Activated T-cell treated with anti-CD3 and anti-CD28 coated beads, Interleukin-2, amount 50 U/mL, for 4 hours (primary cell): ENCODE results near the gene TBRG4. TPM values are rescaled to one million over a fixed set of nuclear protein-coding genes. Genes with fewer than 3 reads are reported as not detected.

Source experiments
- ATAC-seq, 2 donors: fragments of 200-7000 bp; cut with Tn5 transposase; one replicate each; pipeline ENCODE4 v1.10.0; 2021
- DNase-seq: peaks from one replicate; pipeline ENCODE4 v3.0.0-alpha.2; 2020
- H3K27me3 Mint-ChIP-seq: one replicate; pipeline ENCODE4 v1.8.0; 2021; ENCODE audit warnings: low read depth, mixed read lengths
- H3K36me3 Mint-ChIP-seq: one replicate; pipeline ENCODE4 v1.8.0; 2022; ENCODE audit warnings: mixed read lengths; ENCODE audit not compliant: insufficient read depth
- H3K4me1 Mint-ChIP-seq: one replicate; pipeline ENCODE4 v1.8.0; 2021; ENCODE audit warnings: low read depth, mixed read lengths
- H3K4me3 Mint-ChIP-seq: one replicate; pipeline ENCODE4 v1.8.0; 2021; ENCODE audit warnings: mild to moderate bottlenecking, moderate library complexity, mixed read lengths
- H3K9me3 Mint-ChIP-seq: one replicate; pipeline ENCODE4 v1.8.0; 2021; ENCODE audit warnings: mixed read lengths
- total RNA-seq, 3 donors: library from RNA; stranded (reverse); gene quantifications; one replicate each; pipeline ENCODE4 v1.2.1, GENCODE V29; 2021

Gene TBRG4
- total RNA-seq, 3 donors from 2014 or later = 206 to 236 (median 233) TPM

DNA sequence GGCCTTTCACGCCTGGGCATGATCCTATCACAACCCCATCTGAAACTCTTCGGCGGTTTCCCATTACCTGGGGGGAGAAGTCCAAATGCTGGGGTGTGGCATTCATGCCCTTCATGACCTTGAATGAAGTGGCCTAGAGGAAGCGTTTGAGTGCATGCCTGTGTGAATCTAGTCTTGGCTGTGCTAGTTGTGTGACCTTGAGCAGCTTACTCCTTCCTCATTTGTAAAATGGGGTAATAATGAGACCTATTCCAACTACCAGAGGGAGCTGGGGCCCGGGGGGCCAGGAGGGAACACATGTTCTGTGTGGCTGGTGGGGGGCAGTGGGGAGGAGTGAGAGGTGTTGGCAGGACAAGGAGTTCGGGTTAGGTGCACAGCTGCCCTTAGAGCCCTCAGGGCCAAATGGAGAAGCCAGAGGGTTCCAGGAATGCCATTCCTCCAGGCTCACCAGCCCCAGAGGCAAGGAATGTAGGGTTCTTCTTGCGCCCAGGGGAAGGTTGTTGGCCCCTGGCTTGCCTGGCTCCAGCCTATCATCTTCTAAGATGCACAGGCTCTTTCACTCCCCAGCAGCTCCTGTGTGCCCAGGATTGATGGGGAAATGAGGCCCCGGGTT is 21.3 kb upstream of the TBRG4 start:
- Mint-ChIP-seq H3K27me3 (no peaks in the 10 kb centered on the region), H3K36me3 (no peaks in the 10 kb centered on the region), H3K4me3 (no peak overlapping the region), H3K9me3 (no peaks in the 10 kb centered on the region), H3K4me1 (peaks cover 7% of the 10 kb centered on the region)
- ATAC-seq = no peak
- DNase-seq = no peak

DNA sequence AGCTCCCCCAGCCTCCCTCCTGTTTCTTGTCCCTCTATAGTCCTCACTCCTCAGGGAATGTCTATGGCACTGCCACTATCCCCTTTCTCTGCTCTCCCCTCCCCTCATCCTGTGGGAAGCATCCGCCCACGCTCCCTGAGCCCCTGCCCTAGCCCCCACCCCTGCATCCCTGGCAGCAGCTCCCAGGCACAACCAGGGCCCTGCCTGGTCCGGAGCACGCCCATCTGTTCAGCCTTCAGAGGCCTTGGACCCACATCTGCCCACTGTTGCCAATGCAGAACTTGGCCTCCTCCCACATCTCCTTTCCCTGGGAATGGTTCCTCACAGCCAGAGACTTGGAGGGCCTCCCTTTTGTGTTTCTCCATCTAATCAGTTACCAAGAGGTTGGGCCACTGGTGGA is 20.4 kb upstream of the TBRG4 start:
- Mint-ChIP-seq H3K9me3 (no peaks in the 10 kb centered on the region), H3K36me3 (no peaks in the 10 kb centered on the region), H3K4me1 (peaks cover 7% of the 10 kb centered on the region), H3K27me3 (no peaks in the 10 kb centered on the region), H3K4me3 (no peak overlapping the region)
- no peak for ATAC-seq
- DNase-seq = no peak

DNA sequence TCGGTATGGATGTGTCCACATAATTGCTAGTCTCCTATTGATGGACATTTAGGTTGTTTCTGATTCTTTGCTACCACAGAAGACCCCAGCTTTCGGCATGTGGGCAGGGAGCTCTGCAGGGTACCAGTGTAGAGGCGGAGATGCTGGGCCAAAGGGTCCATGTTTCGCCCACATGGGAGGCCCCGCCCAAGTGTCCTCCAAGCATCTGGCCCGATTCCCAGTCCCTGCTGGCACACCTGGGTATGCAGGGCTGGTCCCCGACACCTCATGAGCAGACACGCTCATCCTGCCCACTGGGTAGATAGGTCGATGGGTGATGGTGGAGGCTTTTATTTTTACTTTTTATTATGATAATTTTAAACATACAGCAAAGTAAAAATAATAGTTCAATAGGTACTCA is 19.4 kb upstream of the TBRG4 start:
- Mint-ChIP-seq H3K36me3 (no peaks in the 10 kb centered on the region), H3K4me1 (peaks cover 3% of the 10 kb centered on the region), H3K9me3 (no peaks in the 10 kb centered on the region), H3K27me3 (no peaks in the 10 kb centered on the region), H3K4me3 (no peak overlapping the region)
- ATAC-seq (no peak), DNase-seq (no peak)

DNA sequence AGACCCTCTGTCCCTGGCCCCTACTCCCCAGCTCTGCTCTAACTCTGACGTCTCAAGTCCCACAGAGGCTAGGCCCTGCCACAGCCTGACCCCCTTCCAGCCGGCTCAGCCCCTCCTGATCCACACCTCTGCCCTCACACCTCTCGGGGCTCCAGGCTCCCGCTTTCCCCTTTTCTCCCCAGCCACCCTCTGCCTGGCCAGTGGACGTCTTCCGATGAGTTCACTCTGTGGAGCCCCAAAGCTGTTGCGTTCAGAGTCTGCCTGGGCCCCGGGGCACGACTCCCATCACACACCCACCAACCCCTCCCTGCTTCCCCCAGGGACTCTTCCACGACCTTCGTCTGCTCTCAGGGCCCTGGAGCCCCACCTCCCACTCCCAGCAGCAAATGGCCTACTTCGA is 18.4 kb upstream of the TBRG4 start:
- DNase-seq (no peak), ATAC-seq (no peak)
- no peaks in the 10 kb centered on the region for H3K27me3 Mint-ChIP-seq
- no peaks in the 10 kb centered on the region for H3K9me3 Mint-ChIP-seq
- H3K36me3 Mint-ChIP-seq = no peaks in the 10 kb centered on the region
- no peak overlapping the region for H3K4me3 Mint-ChIP-seq
- no peaks in the 10 kb centered on the region for H3K4me1 Mint-ChIP-seq

DNA sequence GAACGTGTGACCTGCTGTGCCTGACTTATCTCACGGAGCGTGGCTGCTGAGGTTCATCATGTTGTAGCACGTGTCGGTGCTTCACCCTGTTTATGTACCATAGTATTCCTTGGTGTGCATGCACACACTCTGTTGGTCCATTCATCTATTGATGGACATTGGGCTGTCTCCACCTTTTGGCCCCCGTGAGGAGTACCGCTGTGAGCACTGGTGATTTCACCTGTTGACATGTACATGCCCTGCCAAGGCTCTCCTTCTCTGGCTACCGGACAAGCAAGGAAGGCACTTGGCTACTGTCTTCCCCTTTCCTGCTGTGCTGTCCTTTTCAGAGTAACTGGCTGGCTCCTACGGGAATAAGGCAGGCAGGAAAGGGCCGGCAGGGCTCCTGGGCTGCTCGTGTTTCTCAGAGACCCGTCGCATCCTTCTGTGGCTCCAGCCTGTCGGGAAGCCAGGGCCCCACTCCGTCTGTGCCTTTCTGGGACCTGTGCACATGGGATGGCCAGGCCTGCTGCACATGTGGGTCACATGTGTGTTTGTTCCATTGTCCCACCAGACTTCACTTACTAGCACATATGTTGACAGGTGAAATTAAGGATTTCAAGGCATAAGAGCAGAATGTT is 17.8 kb upstream of the TBRG4 start:
- ATAC-seq (no peak), DNase-seq (no peak)
- Mint-ChIP-seq H3K9me3 (no peaks in the 10 kb centered on the region), H3K4me1 (no peaks in the 10 kb centered on the region), H3K4me3 (no peak overlapping the region), H3K36me3 (no peaks in the 10 kb centered on the region), H3K27me3 (no peaks in the 10 kb centered on the region)

DNA sequence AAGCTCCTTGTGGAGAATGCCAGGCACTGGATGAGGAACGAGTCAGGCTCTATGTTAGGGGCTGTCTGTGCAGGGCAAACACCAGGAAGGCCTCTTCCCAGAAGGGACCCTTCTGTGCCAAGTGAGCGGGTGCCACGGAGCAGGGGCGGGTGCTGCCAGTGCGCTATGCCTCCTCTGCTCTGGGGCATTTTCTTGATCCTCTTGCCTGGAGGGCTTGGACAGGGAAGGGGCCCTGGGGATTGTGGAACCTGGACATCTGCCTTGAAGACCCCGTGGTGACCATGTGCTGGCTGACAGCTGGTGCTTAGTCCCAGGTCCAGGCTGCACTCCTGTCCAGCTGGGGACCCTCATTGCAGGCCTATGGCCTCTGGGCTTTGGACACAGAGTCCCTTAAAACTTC is 15.4 kb upstream of the TBRG4 start:
- Mint-ChIP-seq H3K9me3 (no peaks in the 10 kb centered on the region), H3K36me3 (no peaks in the 10 kb centered on the region), H3K27me3 (no peaks in the 10 kb centered on the region), H3K4me3 (no peak overlapping the region), H3K4me1 (peaks cover 18% of the 10 kb centered on the region)
- DNase-seq (no peak), ATAC-seq (no peak)

DNA sequence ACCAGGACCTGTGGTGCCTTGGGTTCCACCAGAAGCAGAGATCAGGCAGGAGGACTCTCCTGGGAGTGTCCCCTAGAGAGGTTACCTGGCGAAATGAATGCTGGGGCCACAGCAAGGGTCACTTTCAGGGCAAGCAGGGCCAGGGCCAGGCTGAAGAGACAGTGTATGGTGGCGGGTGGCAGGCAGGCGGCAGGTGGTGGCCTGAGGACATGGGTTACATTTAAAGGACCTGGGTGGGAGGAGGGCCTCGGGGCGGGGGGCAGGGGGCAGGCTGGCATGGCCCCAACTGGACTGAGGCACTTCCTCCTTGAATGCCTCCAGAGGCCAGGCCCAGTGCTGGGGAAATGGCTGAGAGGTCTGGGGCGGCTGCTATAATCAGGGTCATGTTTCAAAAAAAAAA is 14.7 kb upstream of the TBRG4 start:
- Mint-ChIP-seq H3K4me3 (no peak overlapping the region), H3K4me1 (peaks cover 18% of the 10 kb centered on the region), H3K27me3 (no peaks in the 10 kb centered on the region), H3K9me3 (no peaks in the 10 kb centered on the region), H3K36me3 (no peaks in the 10 kb centered on the region)
- no peak for DNase-seq
- ATAC-seq = no peak

DNA sequence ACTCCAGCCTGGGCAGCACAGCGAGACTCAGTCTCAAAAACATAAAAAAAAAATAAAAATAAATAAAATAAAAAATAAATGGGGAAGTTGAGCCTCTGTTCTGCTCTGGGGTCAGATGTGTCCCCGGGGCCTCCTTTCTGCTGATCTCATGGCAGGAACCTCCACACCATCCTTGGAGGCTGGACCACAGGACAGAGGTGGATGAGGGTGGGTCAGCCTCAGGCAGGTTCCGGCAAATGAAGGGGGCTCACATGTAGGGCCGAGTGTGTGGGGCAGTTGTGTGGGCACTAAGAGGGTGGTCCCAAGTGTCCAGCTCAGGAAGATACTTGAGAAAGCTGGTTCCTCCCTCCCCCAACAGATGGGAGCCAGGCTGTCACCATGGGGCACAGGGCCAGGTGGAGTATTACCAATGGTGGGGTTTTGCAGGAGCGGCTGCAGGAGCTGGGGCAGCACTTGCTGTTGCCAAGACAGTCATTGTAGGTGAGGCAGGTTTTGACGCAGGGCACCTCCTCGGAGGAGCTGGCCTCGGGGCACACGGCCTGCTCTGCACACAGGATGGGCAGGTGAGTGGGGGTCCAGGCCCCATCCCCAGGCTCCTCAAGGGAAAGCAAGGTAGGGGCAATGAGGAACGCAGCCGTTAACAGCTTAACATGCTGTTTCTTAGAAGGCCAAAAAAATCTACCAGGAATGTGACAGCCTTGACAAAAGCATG is 13.9 kb upstream of the TBRG4 start:
- Mint-ChIP-seq H3K4me3 (no peak overlapping the region), H3K27me3 (no peaks in the 10 kb centered on the region), H3K4me1 (peaks cover 18% of the 10 kb centered on the region), H3K36me3 (no peaks in the 10 kb centered on the region), H3K9me3 (no peaks in the 10 kb centered on the region)
- ATAC-seq = no peak
- DNase-seq = no peak

DNA sequence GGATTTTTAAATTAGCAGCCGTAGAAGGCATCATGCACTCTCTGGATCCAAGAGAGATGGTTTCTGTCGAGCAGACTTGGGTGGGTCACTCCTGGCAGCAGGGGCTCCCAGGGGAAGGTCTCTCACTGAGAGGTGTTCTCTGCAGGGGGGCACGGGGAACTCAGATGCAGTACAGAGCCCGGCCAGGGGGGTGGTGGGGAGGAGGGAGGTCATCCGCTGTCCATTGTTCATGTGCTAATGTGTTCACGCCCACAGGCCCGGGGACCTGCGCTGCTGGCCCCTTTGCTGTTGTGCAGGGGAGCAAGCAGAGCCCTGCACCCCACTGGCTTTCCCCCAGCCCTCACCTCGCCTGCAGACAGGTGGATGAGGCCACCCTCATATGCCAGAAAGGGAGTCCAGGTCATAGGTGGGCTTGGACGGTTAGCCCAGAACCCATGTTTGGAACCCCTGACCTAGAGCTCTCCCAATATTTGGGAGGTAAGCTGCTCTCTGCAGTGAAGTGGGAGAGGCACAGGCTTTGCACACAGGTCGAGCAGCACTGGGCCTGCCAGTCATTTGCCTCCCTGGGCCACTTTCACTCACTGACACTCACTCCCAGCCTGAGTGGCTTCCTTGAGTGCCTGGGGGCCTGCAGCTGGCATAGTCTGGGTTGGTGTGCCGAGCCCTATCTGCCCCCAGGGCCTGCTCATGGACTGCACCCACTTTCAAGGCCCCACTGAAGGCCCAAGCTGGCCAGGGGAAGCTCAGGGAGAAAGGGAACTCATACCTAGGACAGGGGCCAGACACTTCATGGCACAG is 12.6 kb upstream of the TBRG4 start:
- H3K36me3 Mint-ChIP-seq = no peaks in the 10 kb centered on the region
- H3K4me3 Mint-ChIP-seq = no peak overlapping the region
- H3K27me3 Mint-ChIP-seq = no peaks in the 10 kb centered on the region
- DNase-seq (no peak), ATAC-seq (no peak)
- no peaks in the 10 kb centered on the region for H3K9me3 Mint-ChIP-seq
- H3K4me1 Mint-ChIP-seq = peaks cover 18% of the 10 kb centered on the region

DNA sequence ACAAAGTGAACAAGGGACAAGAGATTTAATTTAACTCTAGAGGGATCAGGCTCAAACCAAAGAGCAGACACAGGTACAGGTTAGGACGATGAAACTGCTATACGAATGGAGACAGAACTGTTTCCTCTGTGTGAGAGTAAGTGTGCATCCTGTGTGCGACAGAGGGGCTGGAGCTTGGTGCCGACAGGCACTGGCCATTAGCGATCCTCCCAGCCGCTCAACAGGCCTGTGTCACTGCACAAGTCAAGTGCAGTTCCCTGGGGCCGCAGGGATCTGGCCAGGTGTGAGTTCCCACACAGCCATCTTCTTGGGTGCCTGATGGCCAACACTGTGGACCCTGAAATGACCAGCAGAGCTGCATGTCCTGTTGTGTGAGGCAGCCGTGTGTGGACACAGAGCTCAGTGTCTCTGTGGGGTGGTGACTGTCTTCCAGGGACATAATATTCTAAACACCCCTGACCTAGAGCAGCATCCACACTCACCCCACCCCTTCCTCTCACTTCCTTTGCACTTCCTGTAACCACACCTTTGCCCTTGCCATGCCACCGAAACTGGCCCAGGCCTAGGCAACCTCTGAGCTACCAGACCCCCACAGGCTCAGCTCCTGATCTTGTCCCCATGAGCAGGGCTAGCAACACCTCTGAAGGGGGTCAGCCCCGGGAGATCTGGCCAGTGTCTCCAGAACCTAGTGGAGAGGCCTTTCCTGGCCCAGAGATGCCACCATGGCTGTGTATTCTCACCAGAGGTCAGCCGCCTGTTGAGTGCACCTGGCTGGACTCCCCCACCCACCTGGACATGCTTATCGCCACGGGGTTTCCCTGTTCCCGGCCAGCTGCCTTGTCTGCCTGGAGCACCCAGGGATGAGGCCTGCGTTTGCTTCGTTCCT is 11.7 kb upstream of the TBRG4 start:
- ATAC-seq = peak; percentile 32
- no peak for DNase-seq
- peak overlapping the region; percentile 29 for H3K4me3 Mint-ChIP-seq
- H3K36me3 Mint-ChIP-seq = no peaks in the 10 kb centered on the region
- no peaks in the 10 kb centered on the region for H3K9me3 Mint-ChIP-seq
- H3K4me1 Mint-ChIP-seq = peaks cover 18% of the 10 kb centered on the region
- no peaks in the 10 kb centered on the region for H3K27me3 Mint-ChIP-seq

DNA sequence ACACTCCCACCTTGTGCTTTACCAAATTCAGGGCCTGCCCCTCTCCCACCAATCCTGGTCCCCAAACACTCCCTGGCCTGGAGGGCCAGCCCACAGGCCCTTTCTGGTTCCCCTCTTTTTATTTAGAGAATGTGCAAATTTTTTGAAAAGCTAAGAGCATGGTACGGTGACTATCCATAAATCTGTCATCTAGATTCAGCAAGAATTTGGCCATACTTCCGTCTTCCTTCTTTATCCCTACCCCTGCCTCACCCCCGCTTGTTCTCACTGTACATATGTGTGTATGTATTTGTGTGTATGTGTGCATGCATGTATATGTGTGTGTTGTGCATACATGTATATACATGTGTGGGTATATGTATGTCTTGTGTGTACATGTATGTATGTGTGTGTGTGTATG is 8.1 kb upstream of the TBRG4 start:
- ATAC-seq (no peak), DNase-seq (no peak)
- peaks cover 18% of the 10 kb centered on the region for H3K4me1 Mint-ChIP-seq
- peaks cover 2% of the 10 kb centered on the region for H3K27me3 Mint-ChIP-seq
- no peak overlapping the region for H3K4me3 Mint-ChIP-seq
- no peaks in the 10 kb centered on the region for H3K36me3 Mint-ChIP-seq
- H3K9me3 Mint-ChIP-seq = no peaks in the 10 kb centered on the region

DNA sequence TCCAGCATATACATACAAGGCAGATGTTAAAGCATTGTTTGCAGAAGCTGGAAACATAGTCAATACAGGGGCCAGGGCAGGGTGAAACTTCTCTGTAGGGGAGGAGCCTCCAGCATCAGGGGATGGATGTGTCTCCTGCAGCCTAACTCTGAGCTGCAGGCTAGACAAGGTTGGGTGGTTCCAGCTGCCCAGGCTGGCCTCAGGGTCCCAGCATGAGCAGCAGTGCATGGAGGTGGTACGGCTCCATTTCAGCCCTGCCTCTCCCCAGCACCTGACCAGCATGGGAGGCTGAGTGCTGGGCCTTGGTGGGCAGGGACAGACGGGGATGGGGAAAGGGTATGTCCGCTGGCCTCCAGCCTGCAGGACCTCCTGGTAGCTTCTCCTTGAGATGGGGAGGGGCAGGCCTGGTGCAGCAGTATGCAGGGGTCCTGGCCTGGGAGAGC is 7.4 kb upstream of the TBRG4 start:
- DNase-seq (no peak), ATAC-seq (no peak)
- Mint-ChIP-seq H3K27me3 (peaks cover 4% of the 10 kb centered on the region), H3K36me3 (no peaks in the 10 kb centered on the region), H3K9me3 (no peaks in the 10 kb centered on the region), H3K4me3 (no peak overlapping the region), H3K4me1 (peaks cover 17% of the 10 kb centered on the region)

DNA sequence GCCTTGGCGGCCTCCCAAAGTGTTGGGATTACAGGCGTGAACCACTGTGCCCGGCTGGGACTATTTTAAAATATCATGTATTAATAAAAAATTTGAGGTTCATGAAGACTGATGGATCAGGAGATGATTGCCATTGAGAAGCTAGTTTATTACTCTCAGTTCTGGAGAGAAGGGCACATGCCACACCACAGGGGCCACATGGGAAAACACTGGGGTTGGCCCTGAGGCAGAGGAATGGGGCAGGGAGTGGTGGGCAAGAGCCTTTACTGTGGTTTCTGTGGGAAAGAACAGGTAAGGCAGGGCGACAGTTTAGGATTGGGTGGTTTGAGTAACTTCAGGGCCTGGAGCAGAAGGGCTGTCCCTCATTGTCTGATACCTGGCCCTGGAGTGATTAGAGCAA is 6.8 kb upstream of the TBRG4 start:
- no peaks in the 10 kb centered on the region for H3K9me3 Mint-ChIP-seq
- no peak for DNase-seq
- no peaks in the 10 kb centered on the region for H3K36me3 Mint-ChIP-seq
- H3K4me3 Mint-ChIP-seq = no peak overlapping the region
- peaks cover 11% of the 10 kb centered on the region for H3K4me1 Mint-ChIP-seq
- H3K27me3 Mint-ChIP-seq = peaks cover 4% of the 10 kb centered on the region
- ATAC-seq = no peak

DNA sequence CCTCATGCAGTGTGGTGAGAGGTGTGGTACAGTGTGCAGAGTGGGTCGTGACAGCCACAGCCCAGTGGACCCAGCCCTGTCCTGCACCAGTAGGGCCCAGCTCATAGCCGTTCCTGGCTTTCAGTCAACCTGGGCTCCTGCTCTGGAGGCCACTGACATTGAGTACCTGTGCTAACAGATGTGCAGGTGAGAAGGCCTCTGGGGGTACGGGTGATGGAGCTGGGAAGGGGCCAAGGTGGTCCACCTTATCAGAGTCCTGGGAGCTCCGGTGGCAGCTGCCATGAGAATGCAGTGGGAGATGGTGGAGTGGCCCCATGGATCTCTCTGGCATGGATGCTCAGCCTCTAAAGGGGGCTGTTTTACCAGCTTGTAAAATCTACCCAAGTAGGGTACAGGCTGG is 6.1 kb upstream of the TBRG4 start:
- H3K9me3 Mint-ChIP-seq = no peaks in the 10 kb centered on the region

More for the DNA sequence above, 6.1 kb upstream of the TBRG4 start:
- H3K36me3 Mint-ChIP-seq = no peaks in the 10 kb centered on the region
- H3K27me3 Mint-ChIP-seq = peaks cover 4% of the 10 kb centered on the region
- H3K4me3 Mint-ChIP-seq = no peak overlapping the region
- DNase-seq (no peak), ATAC-seq (no peak)
- peaks cover 6% of the 10 kb centered on the region for H3K4me1 Mint-ChIP-seq
